H9 (cell line): ENCODE results near the gene MAPK8IP3. TPM values are rescaled to one million over a fixed set of nuclear protein-coding genes. Genes with fewer than 3 reads are reported as not detected.

Experiments
- DNase-seq: peaks from one replicate; pipeline ENCODE4 v3.0.0-alpha.2; 2017
- H2AFZ ChIP-seq: one replicate; pipeline ENCODE4 v1.6.1; 2013; ENCODE audit warnings: mild to moderate bottlenecking, low read length, control low read depth, moderate library complexity
- H2AK5ac ChIP-seq: 2 replicates; pipeline ENCODE4 v1.6.1; 2013; ENCODE audit warnings: low read length, control low read depth, mixed read lengths; ENCODE audit not compliant: insufficient read length
- H2BK120ac ChIP-seq: one replicate; pipeline ENCODE4 v1.6.1; 2013; ENCODE audit warnings: low read depth, mild to moderate bottlenecking, low read length, control low read depth, inconsistent platforms; ENCODE audit not compliant: poor library complexity, severe bottlenecking
- H2BK12ac ChIP-seq: 2 replicates; pipeline ENCODE4 v1.6.1; 2013; ENCODE audit warnings: low read length, control low read depth, mixed read lengths, low read depth; ENCODE audit not compliant: insufficient read length
- H2BK15ac ChIP-seq: 2 replicates; pipeline ENCODE4 v1.6.1; 2013; ENCODE audit warnings: low read depth, low read length, control low read depth
- H2BK20ac ChIP-seq: one replicate; pipeline ENCODE4 v1.6.1; 2013; ENCODE audit warnings: low read depth, mild to moderate bottlenecking, low read length, control low read depth, inconsistent platforms; ENCODE audit not compliant: poor library complexity, severe bottlenecking
- H2BK5ac ChIP-seq: 2 replicates; pipeline ENCODE4 v1.6.1; 2013; ENCODE audit warnings: low read length, control low read depth, mixed read lengths; ENCODE audit not compliant: insufficient read length
- H3K14ac ChIP-seq: 2 replicates; pipeline ENCODE4 v1.6.1; 2013; ENCODE audit warnings: low read length, control low read depth; ENCODE audit not compliant: insufficient read depth
- H3K18ac ChIP-seq: 2 replicates; pipeline ENCODE4 v1.6.1; 2013; ENCODE audit warnings: low read depth, mild to moderate bottlenecking, mixed read lengths, low read length, control low read depth; ENCODE audit not compliant: insufficient read length
- H3K23ac ChIP-seq: 2 replicates; pipeline ENCODE4 v1.6.1; 2013; ENCODE audit warnings: low read length, control low read depth, mixed read lengths, low read depth; ENCODE audit not compliant: insufficient read length
- H3K23me2 ChIP-seq: 2 replicates; pipeline ENCODE4 v1.6.1; 2013; ENCODE audit warnings: low read depth, mild to moderate bottlenecking, mixed read lengths, low read length, control low read depth; ENCODE audit not compliant: insufficient read length, poor library complexity, severe bottlenecking
- H3K27ac ChIP-seq: 2 replicates; pipeline ENCODE4 v1.5.1; 2013; ENCODE audit warnings: low read length, control low read depth, mixed read lengths, low read depth; ENCODE audit not compliant: insufficient read length
- H3K27me3 ChIP-seq: 2 replicates; pipeline ENCODE4 v1.6.1; 2013; ENCODE audit warnings: low read length, control low read depth, inconsistent platforms; ENCODE audit not compliant: insufficient read depth
- H3K4ac ChIP-seq: 2 replicates; pipeline ENCODE4 v1.6.1; 2013; ENCODE audit warnings: low read depth, mild to moderate bottlenecking, control low read depth, inconsistent platforms, low read length, moderate library complexity
- H3K4me1 ChIP-seq: 2 replicates; pipeline ENCODE4 v1.6.1; 2013; ENCODE audit warnings: low read length, control low read depth, inconsistent platforms; ENCODE audit not compliant: insufficient read depth
- H3K4me2 ChIP-seq: 2 replicates; pipeline ENCODE4 v1.6.1; 2013; ENCODE audit warnings: low read length, control low read depth, mixed read lengths; ENCODE audit not compliant: insufficient read length, insufficient read depth
- H3K56ac ChIP-seq: 2 replicates; pipeline ENCODE4 v1.6.1; 2013; ENCODE audit warnings: low read depth, mild to moderate bottlenecking, mixed read lengths, low read length, control low read depth; ENCODE audit not compliant: insufficient read length
- H3K79me1 ChIP-seq: 2 replicates; pipeline ENCODE4 v1.6.1; 2013; ENCODE audit warnings: low read depth, mild to moderate bottlenecking, moderate library complexity, low read length, control low read depth, inconsistent platforms; ENCODE audit not compliant: insufficient read depth, poor library complexity, severe bottlenecking
- H3K79me2 ChIP-seq: 2 replicates; pipeline ENCODE4 v1.6.1; 2013; ENCODE audit warnings: low read length, control low read depth, inconsistent platforms; ENCODE audit not compliant: insufficient read depth
- H3K9ac ChIP-seq: 2 replicates; pipeline ENCODE4 v1.6.1; 2013; ENCODE audit warnings: low read length, control low read depth, mixed read lengths; ENCODE audit not compliant: insufficient read length; ENCODE audit errors: extremely low read depth
- H3K9me3 ChIP-seq: one replicate; pipeline ENCODE4 v1.6.1; 2013; ENCODE audit warnings: low read depth, low read length, inconsistent platforms; ENCODE audit not compliant: control insufficient read depth
- H3T11ph ChIP-seq: one replicate; pipeline ENCODE4 v1.6.1; 2013; ENCODE audit warnings: mild to moderate bottlenecking, low read length, control low read depth, inconsistent platforms
- H4K20me1 ChIP-seq: one replicate; pipeline ENCODE4 v1.6.1; 2013; ENCODE audit not compliant: control insufficient read depth, insufficient read length, insufficient read depth
- H4K5ac ChIP-seq: 2 replicates; pipeline ENCODE4 v1.6.1; 2013; ENCODE audit warnings: low read depth, mild to moderate bottlenecking, mixed read lengths, low read length, control low read depth; ENCODE audit not compliant: insufficient read length
- H4K8ac ChIP-seq: replicated peaks from 2 replicates; pipeline ENCODE4 v1.6.1; 2013; ENCODE audit warnings: low read length, control low read depth, mixed read lengths, low read depth; ENCODE audit not compliant: insufficient read length
- H4K91ac ChIP-seq: 2 replicates; pipeline ENCODE4 v1.6.1; 2013; ENCODE audit warnings: low read depth, mild to moderate bottlenecking, moderate library complexity, mixed read lengths, low read length, control low read depth; ENCODE audit not compliant: insufficient read length
- H3K27ac Mint-ChIP-seq, 3 experiments: 2 replicates in 2 of 3; 3 replicates in 1 of 3; pipeline ENCODE4 v1.8.0; 2020 to 2021; ENCODE audit warnings: mixed read lengths in 3 of 3, mild to moderate bottlenecking in 1 of 3, moderate library complexity in 1 of 3
- H3K27me3 Mint-ChIP-seq: 2 replicates; pipeline ENCODE4 v1.8.0; 2021; ENCODE audit warnings: low read depth, mild to moderate bottlenecking, moderate library complexity, mixed read lengths
- H3K36me3 Mint-ChIP-seq, 3 experiments: 2 replicates in 2 of 3; 3 replicates in 1 of 3; pipeline ENCODE4 v1.8.0; 2020 to 2021; ENCODE audit warnings: low read depth in 3 of 3, mixed read lengths in 3 of 3; ENCODE audit not compliant: insufficient read depth in 1 of 3
- H3K4me1 Mint-ChIP-seq, 2 experiments: 2 replicates each; pipeline ENCODE4 v1.8.0; 2020; ENCODE audit warnings: mixed read lengths in 2 of 2
- H3K4me3 Mint-ChIP-seq, 2 experiments: 2 replicates in 1 of 2; 3 replicates in 1 of 2; pipeline ENCODE4 v1.8.0; 2020 to 2021; ENCODE audit warnings: mild to moderate bottlenecking in 2 of 2, mixed read lengths in 2 of 2, moderate library complexity in 1 of 2
- H3K9me3 Mint-ChIP-seq, 2 experiments: 2 replicates in 1 of 2; 3 replicates in 1 of 2; pipeline ENCODE4 v1.8.0; 2020; ENCODE audit warnings: mild to moderate bottlenecking in 2 of 2, mixed read lengths in 2 of 2, moderate library complexity in 1 of 2
- CTCF ChIP-seq: fragments of 200-600 bp; sonication (generic); conservative IDR thresholded peaks from 3 replicates; pipeline ENCODE4 v1.8.0; 2021; ENCODE audit warnings: antibody characterized with exemption, mild to moderate bottlenecking
- WGBS: extraction: QIAGEN DNeasy Blood & Tissue Kit; methylation state at CpG from one replicate; pipeline ENCODE4 v1.1.7; 2013; ENCODE audit warnings: missing lambda C conversion rate, low lambda C conversion rate, mixed read lengths; ENCODE audit not compliant: insufficient read length; ENCODE audit errors: extremely low coverage; 5-methylcytosine and 5-hydroxymethylcytosine counted together
- total RNA-seq: library from RNA; stranded (reverse); gene quantifications from 2 replicates; pipeline ENCODE4 v1.2.1, GENCODE V29; 2021

MAPK8IP3 gene
- total RNA-seq, 1 experiment from 2014 or later, result 51.3 TPM

- no peaks in the 10 kb centered on the region for H4K20me1 ChIP-seq
- no peak overlapping the region for H3K14ac ChIP-seq
- no peak overlapping the region; a peak in 1 of 7 replicates for H3K27ac Mint-ChIP-seq
- H3T11ph ChIP-seq, result no peak overlapping the region
- H2BK15ac ChIP-seq, result no peak overlapping the region
- no peak overlapping the region for H3K4me3 Mint-ChIP-seq
- H3K36me3 Mint-ChIP-seq, result peaks cover 5 to 23% (median 11%) of the 10 kb centered on the region in 3 experiments; a peak in 6 of 7 replicates
- H3K79me2 ChIP-seq, result no peaks in the 10 kb centered on the region
- no peak overlapping the region for H3K27ac ChIP-seq
- H3K4ac ChIP-seq, result no peak overlapping the region
- H2BK5ac ChIP-seq, result no peak overlapping the region
- H3K23me2 ChIP-seq, result peaks cover 3% of the 10 kb centered on the region
- no peak overlapping the region for H4K5ac ChIP-seq
- H3K4me1 ChIP-seq, result no peaks in the 10 kb centered on the region
- no peak overlapping the region for H3K56ac ChIP-seq
- DNase-seq, result no peak
- H2AK5ac ChIP-seq, result no peak overlapping the region
- no peak overlapping the region for H2BK20ac ChIP-seq
- H2AFZ ChIP-seq, result no peak overlapping the region
- no peak for TF ChIP-seq CTCF
- no peaks in the 10 kb centered on the region for H3K27me3 ChIP-seq
- no peaks in the 10 kb centered on the region for H3K79me1 ChIP-seq
- H2BK12ac ChIP-seq, result no peak overlapping the region
- no peak overlapping the region for H4K8ac ChIP-seq
- no peak overlapping the region for H3K9ac ChIP-seq
- no peaks in the 10 kb centered on the region for H3K27me3 Mint-ChIP-seq
- no peak overlapping the region for H4K91ac ChIP-seq
- H3K4me2 ChIP-seq, result no peak overlapping the region
- no peak overlapping the region for H2BK120ac ChIP-seq
- WGBS, result no CpG with 5 or more reads among the region's 15 CpGs
- H3K9me3 ChIP-seq, result no peaks in the 10 kb centered on the region
- H3K9me3 Mint-ChIP-seq, result no peaks in the 10 kb centered on the region
- no peak overlapping the region for H3K23ac ChIP-seq
- no peaks in the 10 kb centered on the region for H3K4me1 Mint-ChIP-seq
- no peak overlapping the region for H3K18ac ChIP-seq
These were observed 55.8 kb downstream of the MAPK8IP3 start for GRCh38 chr16:1761751-1762150.
